ENCODE measurements around the gene HSD17B1. TPM values are rescaled to one million over a fixed set of nuclear protein-coding genes. Genes with fewer than 3 reads are reported as not detected.

HSD17B1 gene
- total and polyA plus RNA-seq, 2 of the 13 experiments (the other 11 are each of a cell fraction or from before 2014, with no cell fraction given), result 0.54 to 0.93 TPM

DNA sequence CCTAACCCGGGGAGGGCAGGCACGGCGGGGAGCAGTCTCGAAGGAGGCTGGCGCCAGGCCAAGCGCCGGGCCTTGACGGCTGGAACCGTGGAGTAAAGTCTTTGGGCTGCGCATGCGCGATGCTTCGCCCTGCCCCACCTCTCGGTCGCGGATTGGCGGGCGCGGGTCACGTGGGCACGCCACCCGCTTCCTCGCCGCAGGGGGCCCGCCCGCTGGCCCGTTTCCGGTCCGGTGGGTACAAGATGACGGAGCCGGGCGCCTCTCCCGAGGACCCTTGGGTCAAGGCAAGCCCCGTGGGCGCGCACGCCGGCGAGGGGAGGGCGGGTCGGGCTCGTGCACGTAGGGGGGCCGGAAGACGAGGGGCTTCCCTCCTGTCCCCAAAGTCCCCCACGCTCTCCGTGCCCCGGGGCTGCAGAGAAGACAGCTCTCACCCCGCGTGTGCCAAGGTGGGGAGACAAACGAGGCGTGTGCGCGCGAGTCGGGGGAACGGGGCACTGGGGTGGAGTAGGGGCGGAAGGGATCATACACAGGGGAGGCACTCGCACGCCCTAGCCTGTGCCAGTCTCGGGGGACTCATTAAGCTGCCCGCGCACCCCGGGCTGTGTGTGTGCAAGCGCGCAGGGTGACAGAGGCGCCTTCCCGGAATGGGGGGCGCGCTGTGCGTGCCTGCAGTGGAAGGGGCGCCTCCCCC is 14.3 kb downstream of the HSD17B1 start, which contains the start of gene MLX:
MLX (plus strand) TSS at position 218 of the 691 bp plus-strand sequence; CDS start at position 243, 25 bp downstream.
- Histone ChIP-seq H3K27me3 (ENCODE audit: control insufficient read depth in 1 of 2, insufficient read depth in 2 of 2, low read length in 2 of 2) (no peaks in the 10 kb centered on the region; a peak in 1 of 5 replicates), H3K9ac (ENCODE audit: insufficient read depth, low read depth, low read length) (peak within 1 kb of the TSS; percentile 88), H3K9me3 (ENCODE audit: low read length) (no peaks in the 10 kb centered on the region), H3K4me2 (ENCODE audit: low read depth, low read length) (peak within 1 kb of the TSS; percentile 99), H3K79me2 (ENCODE audit: insufficient read depth, low read length) (peaks cover 41% of the 10 kb centered on the region), H3K4me1 (ENCODE audit: insufficient read depth, low read length) (peaks cover 72% of the 10 kb centered on the region), H3K36me3 (replicated peaks in 1 of 2; ENCODE audit: control insufficient read depth in 1 of 2, insufficient read depth in 2 of 2, low read length in 2 of 2) (peaks cover 33 to 56% of the 10 kb centered on the region in 2 experiments), H3K4me3 (replicated peaks in 1 of 3; ENCODE audit: insufficient read depth in 1 of 3, low read depth in 2 of 3, low read length in 3 of 3) (peak within 1 kb of the TSS; percentile 67 to 93 (median 91)), H4K20me1 (ENCODE audit: insufficient read depth, low read length) (no peaks in the 10 kb centered on the region), H3K27ac (ENCODE audit: extremely low read length, insufficient read depth, low read length) (peak within 1 kb of the TSS; percentile 91), H2AFZ (ENCODE audit: low read length) (no peak within 1 kb of the TSS)
- DNase-seq (ENCODE audit: low spot score), result peak; percentile 91
- ChIA-PET POLR2A (interaction anchor here (1.0 to 8.5 kb wide), 11 partner anchors 9 to 265 kb away, joined by 3 to 128 read pairs (median 5); partner anchors contain the start of genes HSD17B1, NAGLU, PSMC3IP and PSME3), CTCF (ENCODE audit: low intra/inter-chr PET ratio, low total read pairs) (no interaction called here)
- intact Hi-C loops (cut with micrococcal nuclease; ENCODE audit: unreplicated experiment), result loop anchor here (1.0 kb wide), 1 partner anchor 10 kb away; the partner anchor contains the start of gene PSMC3IP
- ATAC-seq, result peak; percentile 64
- peak; percentile 51 for FAIRE-seq
- in situ Hi-C loops (cut with HindIII; ENCODE audit: extremely low pct_ligation_motif_present, low pct_unique_long_range_greater_than_20kb), result no loop called here
- WGBS (ENCODE audit: low lambda C conversion rate), result under 1% methylated on average over 21 of the region's 72 CpGs
- BruUV-seq (replicated peaks), result no TSS peak
- TF ChIP-seq, protein P1, sequence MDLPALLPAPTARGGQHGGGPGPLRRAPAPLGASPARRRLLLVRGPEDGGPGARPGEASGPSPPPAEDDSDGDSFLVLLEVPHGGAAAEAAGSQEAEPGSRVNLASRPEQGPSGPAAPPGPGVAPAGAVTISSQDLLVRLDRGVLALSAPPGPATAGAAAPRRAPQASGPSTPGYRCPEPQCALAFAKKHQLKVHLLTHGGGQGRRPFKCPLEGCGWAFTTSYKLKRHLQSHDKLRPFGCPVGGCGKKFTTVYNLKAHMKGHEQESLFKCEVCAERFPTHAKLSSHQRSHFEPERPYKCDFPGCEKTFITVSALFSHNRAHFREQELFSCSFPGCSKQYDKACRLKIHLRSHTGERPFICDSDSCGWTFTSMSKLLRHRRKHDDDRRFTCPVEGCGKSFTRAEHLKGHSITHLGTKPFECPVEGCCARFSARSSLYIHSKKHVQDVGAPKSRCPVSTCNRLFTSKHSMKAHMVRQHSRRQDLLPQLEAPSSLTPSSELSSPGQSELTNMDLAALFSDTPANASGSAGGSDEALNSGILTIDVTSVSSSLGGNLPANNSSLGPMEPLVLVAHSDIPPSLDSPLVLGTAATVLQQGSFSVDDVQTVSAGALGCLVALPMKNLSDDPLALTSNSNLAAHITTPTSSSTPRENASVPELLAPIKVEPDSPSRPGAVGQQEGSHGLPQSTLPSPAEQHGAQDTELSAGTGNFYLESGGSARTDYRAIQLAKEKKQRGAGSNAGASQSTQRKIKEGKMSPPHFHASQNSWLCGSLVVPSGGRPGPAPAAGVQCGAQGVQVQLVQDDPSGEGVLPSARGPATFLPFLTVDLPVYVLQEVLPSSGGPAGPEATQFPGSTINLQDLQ (CRISPR knock-in tag; IDR thresholded peaks at IDR 0.05), result no peak
- TF ChIP-seq JARID2 (CRISPR knock-in tag; IDR thresholded peaks at IDR 0.05; ENCODE audit: insufficient replicate concordance) (peak; percentile 67), ZNF468 (CRISPR knock-in tag; IDR thresholded peaks at IDR 0.05) (no peak), RBM39 (IDR thresholded peaks at IDR 0.05; ENCODE audit: low read depth, low read length, poor library complexity, severe bottlenecking) (peak; percentile 94), ZNF691 (CRISPR knock-in tag; IDR thresholded peaks at IDR 0.05; ENCODE audit: borderline replicate concordance, low read depth) (no peak), SCMH1 (CRISPR knock-in tag; IDR thresholded peaks at IDR 0.05; ENCODE audit: borderline replicate concordance) (no peak), CBX5 (CRISPR knock-in tag; IDR thresholded peaks at IDR 0.05; ENCODE audit: borderline replicate concordance) (peak; percentile 64; the same call in 1 of the 2 replicates), SMAD3 (CRISPR knock-in tag; IDR thresholded peaks at IDR 0.05) (0 out of 2 replicates have a peak, but pooled peaks have one; percentile 43), ZNF607 (CRISPR knock-in tag; IDR thresholded peaks at IDR 0.05; ENCODE audit: borderline replicate concordance) (peak; percentile 88), FOSL1 (CRISPR knock-in tag; IDR thresholded peaks at IDR 0.05; ENCODE audit: borderline replicate concordance) (no peak; the same call in 1 of the 2 replicates), ZNF615 (CRISPR knock-in tag; IDR thresholded peaks at IDR 0.05; ENCODE audit: borderline replicate concordance) (peak; percentile 89; the same call in 1 of the 2 replicates), KLF9 (CRISPR knock-in tag; IDR thresholded peaks at IDR 0.05; ENCODE audit: low read depth) (peak; percentile 78), SP5 (CRISPR knock-in tag; IDR thresholded peaks at IDR 0.05; ENCODE audit: borderline replicate concordance, low read depth) (peak; percentile 72; the same call in 1 of the 2 replicates), ZBTB20 (CRISPR knock-in tag; IDR thresholded peaks at IDR 0.05; ENCODE audit: borderline replicate concordance, low read depth) (no peak), ZNF282 (IDR thresholded peaks at IDR 0.05; ENCODE audit: partially characterized antibody) (no peak), SMYD3 (CRISPR knock-in tag; IDR thresholded peaks at IDR 0.05) (peak; percentile 98), ZNF20 (CRISPR knock-in tag; IDR thresholded peaks at IDR 0.05) (0 out of 2 replicates have a peak, but pooled peaks have one; percentile 37), FOXA1 (IDR thresholded peaks at IDR 0.05) (no peak), FOXA1 (CRISPR knock-in tag; IDR thresholded peaks at IDR 0.05) (peak; percentile 29; the same call in 1 of the 2 replicates)
- TF ChIP-seq, protein P2, sequence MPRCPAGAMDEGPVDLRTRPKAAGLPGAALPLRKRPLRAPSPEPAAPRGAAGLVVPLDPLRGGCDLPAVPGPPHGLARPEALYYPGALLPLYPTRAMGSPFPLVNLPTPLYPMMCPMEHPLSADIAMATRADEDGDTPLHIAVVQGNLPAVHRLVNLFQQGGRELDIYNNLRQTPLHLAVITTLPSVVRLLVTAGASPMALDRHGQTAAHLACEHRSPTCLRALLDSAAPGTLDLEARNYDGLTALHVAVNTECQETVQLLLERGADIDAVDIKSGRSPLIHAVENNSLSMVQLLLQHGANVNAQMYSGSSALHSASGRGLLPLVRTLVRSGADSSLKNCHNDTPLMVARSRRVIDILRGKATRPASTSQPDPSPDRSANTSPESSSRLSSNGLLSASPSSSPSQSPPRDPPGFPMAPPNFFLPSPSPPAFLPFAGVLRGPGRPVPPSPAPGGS (CRISPR knock-in tag; IDR thresholded peaks at IDR 0.05), result peak; percentile 92
